H9 (cell line): Measurements from ENCODE around the gene TMEM204. TPM values are rescaled to one million over a fixed set of nuclear protein-coding genes. Genes with fewer than 3 reads are reported as not detected.

Source experiments
- DNase-seq: peaks from one replicate; pipeline ENCODE4 v3.0.0-alpha.2; 2017
- H2AFZ ChIP-seq: one replicate; pipeline ENCODE4 v1.6.1; 2013; ENCODE audit warnings: mild to moderate bottlenecking, low read length, control low read depth, moderate library complexity
- H2AK5ac ChIP-seq: 2 replicates; pipeline ENCODE4 v1.6.1; 2013; ENCODE audit warnings: low read length, control low read depth, mixed read lengths; ENCODE audit not compliant: insufficient read length
- H2BK120ac ChIP-seq: one replicate; pipeline ENCODE4 v1.6.1; 2013; ENCODE audit warnings: low read depth, mild to moderate bottlenecking, low read length, control low read depth, inconsistent platforms; ENCODE audit not compliant: poor library complexity, severe bottlenecking
- H2BK12ac ChIP-seq: 2 replicates; pipeline ENCODE4 v1.6.1; 2013; ENCODE audit warnings: low read length, control low read depth, mixed read lengths, low read depth; ENCODE audit not compliant: insufficient read length
- H2BK15ac ChIP-seq: 2 replicates; pipeline ENCODE4 v1.6.1; 2013; ENCODE audit warnings: low read depth, low read length, control low read depth
- H2BK20ac ChIP-seq: one replicate; pipeline ENCODE4 v1.6.1; 2013; ENCODE audit warnings: low read depth, mild to moderate bottlenecking, low read length, control low read depth, inconsistent platforms; ENCODE audit not compliant: poor library complexity, severe bottlenecking
- H2BK5ac ChIP-seq: 2 replicates; pipeline ENCODE4 v1.6.1; 2013; ENCODE audit warnings: low read length, control low read depth, mixed read lengths; ENCODE audit not compliant: insufficient read length
- H3K14ac ChIP-seq: 2 replicates; pipeline ENCODE4 v1.6.1; 2013; ENCODE audit warnings: low read length, control low read depth; ENCODE audit not compliant: insufficient read depth
- H3K18ac ChIP-seq: 2 replicates; pipeline ENCODE4 v1.6.1; 2013; ENCODE audit warnings: low read depth, mild to moderate bottlenecking, mixed read lengths, low read length, control low read depth; ENCODE audit not compliant: insufficient read length
- H3K23ac ChIP-seq: 2 replicates; pipeline ENCODE4 v1.6.1; 2013; ENCODE audit warnings: low read length, control low read depth, mixed read lengths, low read depth; ENCODE audit not compliant: insufficient read length
- H3K23me2 ChIP-seq: 2 replicates; pipeline ENCODE4 v1.6.1; 2013; ENCODE audit warnings: low read depth, mild to moderate bottlenecking, mixed read lengths, low read length, control low read depth; ENCODE audit not compliant: insufficient read length, poor library complexity, severe bottlenecking
- H3K27ac ChIP-seq: 2 replicates; pipeline ENCODE4 v1.5.1; 2013; ENCODE audit warnings: low read length, control low read depth, mixed read lengths, low read depth; ENCODE audit not compliant: insufficient read length
- H3K27me3 ChIP-seq: 2 replicates; pipeline ENCODE4 v1.6.1; 2013; ENCODE audit warnings: low read length, control low read depth, inconsistent platforms; ENCODE audit not compliant: insufficient read depth
- H3K4ac ChIP-seq: 2 replicates; pipeline ENCODE4 v1.6.1; 2013; ENCODE audit warnings: low read depth, mild to moderate bottlenecking, control low read depth, inconsistent platforms, low read length, moderate library complexity
- H3K4me1 ChIP-seq: 2 replicates; pipeline ENCODE4 v1.6.1; 2013; ENCODE audit warnings: low read length, control low read depth, inconsistent platforms; ENCODE audit not compliant: insufficient read depth
- H3K4me2 ChIP-seq: 2 replicates; pipeline ENCODE4 v1.6.1; 2013; ENCODE audit warnings: low read length, control low read depth, mixed read lengths; ENCODE audit not compliant: insufficient read length, insufficient read depth
- H3K56ac ChIP-seq: 2 replicates; pipeline ENCODE4 v1.6.1; 2013; ENCODE audit warnings: low read depth, mild to moderate bottlenecking, mixed read lengths, low read length, control low read depth; ENCODE audit not compliant: insufficient read length
- H3K79me1 ChIP-seq: 2 replicates; pipeline ENCODE4 v1.6.1; 2013; ENCODE audit warnings: low read depth, mild to moderate bottlenecking, moderate library complexity, low read length, control low read depth, inconsistent platforms; ENCODE audit not compliant: insufficient read depth, poor library complexity, severe bottlenecking
- H3K79me2 ChIP-seq: 2 replicates; pipeline ENCODE4 v1.6.1; 2013; ENCODE audit warnings: low read length, control low read depth, inconsistent platforms; ENCODE audit not compliant: insufficient read depth
- H3K9ac ChIP-seq: 2 replicates; pipeline ENCODE4 v1.6.1; 2013; ENCODE audit warnings: low read length, control low read depth, mixed read lengths; ENCODE audit not compliant: insufficient read length; ENCODE audit errors: extremely low read depth
- H3K9me3 ChIP-seq: one replicate; pipeline ENCODE4 v1.6.1; 2013; ENCODE audit warnings: low read depth, low read length, inconsistent platforms; ENCODE audit not compliant: control insufficient read depth
- H3T11ph ChIP-seq: one replicate; pipeline ENCODE4 v1.6.1; 2013; ENCODE audit warnings: mild to moderate bottlenecking, low read length, control low read depth, inconsistent platforms
- H4K20me1 ChIP-seq: one replicate; pipeline ENCODE4 v1.6.1; 2013; ENCODE audit not compliant: control insufficient read depth, insufficient read length, insufficient read depth
- H4K5ac ChIP-seq: 2 replicates; pipeline ENCODE4 v1.6.1; 2013; ENCODE audit warnings: low read depth, mild to moderate bottlenecking, mixed read lengths, low read length, control low read depth; ENCODE audit not compliant: insufficient read length
- H4K8ac ChIP-seq: replicated peaks from 2 replicates; pipeline ENCODE4 v1.6.1; 2013; ENCODE audit warnings: low read length, control low read depth, mixed read lengths, low read depth; ENCODE audit not compliant: insufficient read length
- H4K91ac ChIP-seq: 2 replicates; pipeline ENCODE4 v1.6.1; 2013; ENCODE audit warnings: low read depth, mild to moderate bottlenecking, moderate library complexity, mixed read lengths, low read length, control low read depth; ENCODE audit not compliant: insufficient read length
- H3K27ac Mint-ChIP-seq, 3 experiments: 2 replicates in 2 of 3; 3 replicates in 1 of 3; pipeline ENCODE4 v1.8.0; 2020 to 2021; ENCODE audit warnings: mixed read lengths in 3 of 3, mild to moderate bottlenecking in 1 of 3, moderate library complexity in 1 of 3
- H3K27me3 Mint-ChIP-seq: 2 replicates; pipeline ENCODE4 v1.8.0; 2021; ENCODE audit warnings: low read depth, mild to moderate bottlenecking, moderate library complexity, mixed read lengths
- H3K36me3 Mint-ChIP-seq, 3 experiments: 2 replicates in 2 of 3; 3 replicates in 1 of 3; pipeline ENCODE4 v1.8.0; 2020 to 2021; ENCODE audit warnings: low read depth in 3 of 3, mixed read lengths in 3 of 3; ENCODE audit not compliant: insufficient read depth in 1 of 3
- H3K4me1 Mint-ChIP-seq, 2 experiments: 2 replicates each; pipeline ENCODE4 v1.8.0; 2020; ENCODE audit warnings: mixed read lengths in 2 of 2
- H3K4me3 Mint-ChIP-seq, 2 experiments: 2 replicates in 1 of 2; 3 replicates in 1 of 2; pipeline ENCODE4 v1.8.0; 2020 to 2021; ENCODE audit warnings: mild to moderate bottlenecking in 2 of 2, mixed read lengths in 2 of 2, moderate library complexity in 1 of 2
- H3K9me3 Mint-ChIP-seq, 2 experiments: 2 replicates in 1 of 2; 3 replicates in 1 of 2; pipeline ENCODE4 v1.8.0; 2020; ENCODE audit warnings: mild to moderate bottlenecking in 2 of 2, mixed read lengths in 2 of 2, moderate library complexity in 1 of 2
- CTCF ChIP-seq: fragments of 200-600 bp; sonication (generic); conservative IDR thresholded peaks from 3 replicates; pipeline ENCODE4 v1.8.0; 2021; ENCODE audit warnings: antibody characterized with exemption, mild to moderate bottlenecking
- WGBS: extraction: QIAGEN DNeasy Blood & Tissue Kit; methylation state at CpG from one replicate; pipeline ENCODE4 v1.1.7; 2013; ENCODE audit warnings: missing lambda C conversion rate, low lambda C conversion rate, mixed read lengths; ENCODE audit not compliant: insufficient read length; ENCODE audit errors: extremely low coverage; 5-methylcytosine and 5-hydroxymethylcytosine counted together
- total RNA-seq: library from RNA; stranded (reverse); gene quantifications from 2 replicates; pipeline ENCODE4 v1.2.1, GENCODE V29; 2021

The TMEM204 gene
- total RNA-seq, 1 experiment from 2014 or later: not detected

- H3K4ac ChIP-seq: no peak overlapping the region
- no CpG with 5 or more reads among the region's 30 CpGs for WGBS
- no peak overlapping the region for H3K14ac ChIP-seq
- no peak overlapping the region for H2AFZ ChIP-seq
- H4K5ac ChIP-seq: no peak overlapping the region
- H3K9me3 ChIP-seq: no peaks in the 10 kb centered on the region
- H3K18ac ChIP-seq: no peak overlapping the region
- DNase-seq: no peak
- no peak overlapping the region for H3K9ac ChIP-seq
- no peak overlapping the region for H4K91ac ChIP-seq
- H3K4me2 ChIP-seq: no peak overlapping the region
- H3T11ph ChIP-seq: no peak overlapping the region
- H2BK20ac ChIP-seq: no peak overlapping the region
- no peaks in the 10 kb centered on the region for H4K20me1 ChIP-seq
- no peaks in the 10 kb centered on the region; a peak in 1 of 5 replicates for H3K9me3 Mint-ChIP-seq
- no peaks in the 10 kb centered on the region for H3K79me2 ChIP-seq
- no peak overlapping the region for H2BK15ac ChIP-seq
- H3K23me2 ChIP-seq: no peaks in the 10 kb centered on the region
- no peak overlapping the region for H3K4me3 Mint-ChIP-seq
- no peaks in the 10 kb centered on the region for H3K4me1 ChIP-seq
- no peak overlapping the region for H2AK5ac ChIP-seq
- no peak overlapping the region for H4K8ac ChIP-seq
- no peak overlapping the region for H2BK120ac ChIP-seq
- no peaks in the 10 kb centered on the region for H3K79me1 ChIP-seq
- H3K56ac ChIP-seq: no peak overlapping the region
- no peaks in the 10 kb centered on the region for H3K27me3 ChIP-seq
- no peak overlapping the region for H3K27ac Mint-ChIP-seq
- no peak overlapping the region for H2BK5ac ChIP-seq
- no peaks in the 10 kb centered on the region; a peak in 1 of 4 replicates for H3K4me1 Mint-ChIP-seq
- peaks cover 0 to 9% (median 0%) of the 10 kb centered on the region in 3 experiments; a peak in 2 of 7 replicates for H3K36me3 Mint-ChIP-seq
- no peak overlapping the region for H3K23ac ChIP-seq
- no peaks in the 10 kb centered on the region for H3K27me3 Mint-ChIP-seq
- TF ChIP-seq CTCF: no peak
- H3K27ac ChIP-seq: no peak overlapping the region
- no peak overlapping the region for H2BK12ac ChIP-seq
Measured at GRCh38 chr16:1523581-1524245, 9.8 kb upstream of the TMEM204 start.
